ENCODE results near the gene GLT8D2.

GRCh38 chr12:103986829-103987228 lies 63.2 kb downstream of the GLT8D2 start:
- TF ChIP-seq, protein P1, sequence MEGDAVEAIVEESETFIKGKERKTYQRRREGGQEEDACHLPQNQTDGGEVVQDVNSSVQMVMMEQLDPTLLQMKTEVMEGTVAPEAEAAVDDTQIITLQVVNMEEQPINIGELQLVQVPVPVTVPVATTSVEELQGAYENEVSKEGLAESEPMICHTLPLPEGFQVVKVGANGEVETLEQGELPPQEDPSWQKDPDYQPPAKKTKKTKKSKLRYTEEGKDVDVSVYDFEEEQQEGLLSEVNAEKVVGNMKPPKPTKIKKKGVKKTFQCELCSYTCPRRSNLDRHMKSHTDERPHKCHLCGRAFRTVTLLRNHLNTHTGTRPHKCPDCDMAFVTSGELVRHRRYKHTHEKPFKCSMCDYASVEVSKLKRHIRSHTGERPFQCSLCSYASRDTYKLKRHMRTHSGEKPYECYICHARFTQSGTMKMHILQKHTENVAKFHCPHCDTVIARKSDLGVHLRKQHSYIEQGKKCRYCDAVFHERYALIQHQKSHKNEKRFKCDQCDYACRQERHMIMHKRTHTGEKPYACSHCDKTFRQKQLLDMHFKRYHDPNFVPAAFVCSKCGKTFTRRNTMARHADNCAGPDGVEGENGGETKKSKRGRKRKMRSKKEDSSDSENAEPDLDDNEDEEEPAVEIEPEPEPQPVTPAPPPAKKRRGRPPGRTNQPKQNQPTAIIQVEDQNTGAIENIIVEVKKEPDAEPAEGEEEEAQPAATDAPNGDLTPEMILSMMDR (IDR thresholded peaks at IDR 0.05), result no peak
- no peak for TF ChIP-seq FOXM1 (IDR thresholded peaks at IDR 0.05; ENCODE audit: low read depth)
- no peak for TF ChIP-seq CHD2 (IDR thresholded peaks at IDR 0.05; ENCODE audit: low read length, partially characterized antibody)
- no peak for TF ChIP-seq EP300 (IDR thresholded peaks at IDR 0.05; ENCODE audit: borderline replicate concordance in 1 of 2, low read depth in 1 of 2, low read length in 1 of 2)
- TF ChIP-seq, protein P2, sequence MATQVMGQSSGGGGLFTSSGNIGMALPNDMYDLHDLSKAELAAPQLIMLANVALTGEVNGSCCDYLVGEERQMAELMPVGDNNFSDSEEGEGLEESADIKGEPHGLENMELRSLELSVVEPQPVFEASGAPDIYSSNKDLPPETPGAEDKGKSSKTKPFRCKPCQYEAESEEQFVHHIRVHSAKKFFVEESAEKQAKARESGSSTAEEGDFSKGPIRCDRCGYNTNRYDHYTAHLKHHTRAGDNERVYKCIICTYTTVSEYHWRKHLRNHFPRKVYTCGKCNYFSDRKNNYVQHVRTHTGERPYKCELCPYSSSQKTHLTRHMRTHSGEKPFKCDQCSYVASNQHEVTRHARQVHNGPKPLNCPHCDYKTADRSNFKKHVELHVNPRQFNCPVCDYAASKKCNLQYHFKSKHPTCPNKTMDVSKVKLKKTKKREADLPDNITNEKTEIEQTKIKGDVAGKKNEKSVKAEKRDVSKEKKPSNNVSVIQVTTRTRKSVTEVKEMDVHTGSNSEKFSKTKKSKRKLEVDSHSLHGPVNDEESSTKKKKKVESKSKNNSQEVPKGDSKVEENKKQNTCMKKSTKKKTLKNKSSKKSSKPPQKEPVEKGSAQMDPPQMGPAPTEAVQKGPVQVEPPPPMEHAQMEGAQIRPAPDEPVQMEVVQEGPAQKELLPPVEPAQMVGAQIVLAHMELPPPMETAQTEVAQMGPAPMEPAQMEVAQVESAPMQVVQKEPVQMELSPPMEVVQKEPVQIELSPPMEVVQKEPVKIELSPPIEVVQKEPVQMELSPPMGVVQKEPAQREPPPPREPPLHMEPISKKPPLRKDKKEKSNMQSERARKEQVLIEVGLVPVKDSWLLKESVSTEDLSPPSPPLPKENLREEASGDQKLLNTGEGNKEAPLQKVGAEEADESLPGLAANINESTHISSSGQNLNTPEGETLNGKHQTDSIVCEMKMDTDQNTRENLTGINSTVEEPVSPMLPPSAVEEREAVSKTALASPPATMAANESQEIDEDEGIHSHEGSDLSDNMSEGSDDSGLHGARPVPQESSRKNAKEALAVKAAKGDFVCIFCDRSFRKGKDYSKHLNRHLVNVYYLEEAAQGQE (IDR thresholded peaks at IDR 0.05; ENCODE audit: low read depth, low read length), result no peak
- TF ChIP-seq GATA2 (CRISPR knock-in tag; IDR thresholded peaks at IDR 0.05), result no peak
- no peak for TF ChIP-seq POLR2AphosphoS5 (IDR thresholded peaks at IDR 0.05; ENCODE audit: low read depth, low read length)
